GM04504 (cell line): ENCODE results near the gene CRYGC.
A peak's percentile ranks its signal among the peaks of the same experiment; 100 is the strongest.
"Not testable (repeated sequence)": the region's sequence is repeated elsewhere in the genome, so short reads cannot be mapped to it uniquely, and the experiment has no call there.

ENCODE experiments used
- DNase-seq: peaks from one replicate; pipeline ENCODE4 v3.0.0-alpha.2; 2012; ENCODE audit warnings: low read depth

The CRYGC gene

GRCh38 chr2:208129744-208130711 lies at the start of gene CRYGC:
CRYGC (minus strand) TSS chr2:208129828; CDS start chr2:208129792, 36 bp downstream.
- DNase-seq, result no peak

- no peak for DNase-seq
These were observed 49.5 kb upstream of the CRYGC start for GRCh38 chr2:208179028-208179609.

- DNase-seq, result no peak
These were observed 46.2 kb upstream of the CRYGC start for GRCh38 chr2:208175840-208176153.

- DNase-seq, result peak; percentile 61
These were observed 45.6 kb upstream of the CRYGC start for GRCh38 chr2:208175069-208175839.

- DNase-seq, result no peak
These were observed 44.5 kb upstream of the CRYGC start for GRCh38 chr2:208174144-208174543.

- no peak for DNase-seq
These were observed 42.5 kb upstream of the CRYGC start for GRCh38 chr2:208172125-208172524.

GRCh38 chr2:208164951-208165755 lies 35.5 kb upstream of the CRYGC start:
- no peak for DNase-seq

- no peak for DNase-seq
These were observed 33.9 kb upstream of the CRYGC start, which contains the start of gene CRYGA for GRCh38 chr2:208163489-208163888. CRYGA (minus strand) TSS chr2:208163589; CDS start chr2:208163556, 33 bp downstream.

GRCh38 chr2:208156439-208156838 lies 26.8 kb upstream of the CRYGC start:
- DNase-seq, result no peak

- DNase-seq, result no peak
These were observed 23.5 kb upstream of the CRYGC start for GRCh38 chr2:208153156-208153555.

- DNase-seq, result no peak
These were observed 21.3 kb upstream of the CRYGC start for GRCh38 chr2:208150956-208151355.

- DNase-seq, result no peak
These were observed 20.5 kb upstream of the CRYGC start for GRCh38 chr2:208150094-208150493.

- DNase-seq, result no peak
These were observed 19.2 kb upstream of the CRYGC start for GRCh38 chr2:208148803-208149202.

- DNase-seq, result no peak
These were observed 18.1 kb upstream of the CRYGC start for GRCh38 chr2:208147759-208148158.

GRCh38 chr2:208147008-208147407 lies 17.4 kb upstream of the CRYGC start:
- no peak for DNase-seq

GRCh38 chr2:208146006-208146405 lies 16.4 kb upstream of the CRYGC start, which contains the start of gene CRYGB:
CRYGB (minus strand) TSS chr2:208146158; CDS start chr2:208146120, 38 bp downstream.
- no peak for DNase-seq

GRCh38 chr2:208142925-208143799 lies 13.5 kb upstream of the CRYGC start:
- no peak for DNase-seq

- DNase-seq, result peak; percentile 3
These were observed 12.8 kb upstream of the CRYGC start for GRCh38 chr2:208142240-208142924.

GRCh38 chr2:208139447-208139846 lies 9.8 kb upstream of the CRYGC start:
- DNase-seq, result no peak

GRCh38 chr2:208138334-208138733 lies 8.7 kb upstream of the CRYGC start:
- DNase-seq, result not testable (repeated sequence)
